ENCODE measurements around the gene AHNAK.

- TF ChIP-seq CTCF (IDR thresholded peaks at IDR 0.05), result peak in 1 of 3 experiments; percentile 18
- no peak for TF ChIP-seq POLR2A (IDR thresholded peaks at IDR 0.05; ENCODE audit: low read depth)
- TF ChIP-seq EP300 (IDR thresholded peaks at IDR 0.05), result no peak
- peak in 1 of 2 donors; percentile 3 for TF ChIP-seq POLR2AphosphoS5 (IDR thresholded peaks at IDR 0.05)
Observed at GRCh38 chr11:62433141-62433903, 113.3 kb downstream of the AHNAK start.

Data from esophagus muscularis mucosa (tissue), 4 donors.